Activated naive CD4-positive, alpha-beta T cell treated with anti-CD3 and anti-CD28 coated beads, Interleukin-2, amount 50 U/mL, for 72 hours (primary cell): ENCODE measurements around the gene BOC. TPM values are rescaled to one million over a fixed set of nuclear protein-coding genes. Genes with fewer than 3 reads are reported as not detected.
A peak's percentile ranks its signal among the peaks of the same experiment; 100 is the strongest.

Experiments
- ATAC-seq, 2 donors: fragments of 150-1000 bp; cut with Tn5 transposase; 2 replicates each; pipeline ENCODE4 v1.10.0; 2021; ENCODE audit warnings: mild to moderate bottlenecking in 2 of 2, moderate library complexity in 2 of 2
- DNase-seq, 2 donors: peaks; one replicate each; pipeline ENCODE4 v3.0.0; 2021 to 2022; ENCODE audit warnings: low spot score in 2 of 2
- H3K27ac Mint-ChIP-seq, 2 donors: one replicate each; pipeline ENCODE4 v1.8.0; 2022; ENCODE audit warnings: mild to moderate bottlenecking in 2 of 2, mixed read lengths in 2 of 2
- H3K36me3 Mint-ChIP-seq, 2 donors: one replicate each; pipeline ENCODE4 v1.8.0; 2022; ENCODE audit warnings: mixed read lengths in 2 of 2
- H3K9me3 Mint-ChIP-seq, 2 donors: one replicate each; pipeline ENCODE4 v1.8.0; 2022; ENCODE audit warnings: mixed read lengths in 2 of 2
- total RNA-seq, 2 donors: library from RNA; stranded (reverse); gene quantifications; one replicate each; pipeline ENCODE4 v1.2.3, GENCODE V29; 2022

BOC gene
- total RNA-seq, 2 donors from 2014 or later, result 0.62 TPM; not detected in 1

- H3K36me3 Mint-ChIP-seq, result no peaks in the 10 kb centered on the region
- ATAC-seq (no peak), DNase-seq (no peak)
- H3K27ac Mint-ChIP-seq, result no peak overlapping the region
- no peaks in the 10 kb centered on the region for H3K9me3 Mint-ChIP-seq
These were observed 22.1 kb downstream of the BOC start for GRCh38 chr3:113233497-113233896.

GRCh38 chr3:113234028-113234427, 22.7 kb downstream of the BOC start:
- no peaks in the 10 kb centered on the region for H3K36me3 Mint-ChIP-seq
- no peak overlapping the region for H3K27ac Mint-ChIP-seq

GRCh38 chr3:113234688-113235260, 23.4 kb downstream of the BOC start:
- Mint-ChIP-seq H3K9me3 (no peaks in the 10 kb centered on the region), H3K27ac (no peak overlapping the region), H3K36me3 (no peaks in the 10 kb centered on the region)
- DNase-seq, result no peak
- ATAC-seq, result no peak

More at GRCh38 chr3:113234028-113234427, 22.7 kb downstream of the BOC start:
- no peaks in the 10 kb centered on the region for H3K9me3 Mint-ChIP-seq
- ATAC-seq (no peak), DNase-seq (no peak)

- Mint-ChIP-seq H3K27ac (no peak overlapping the region), H3K9me3 (no peaks in the 10 kb centered on the region), H3K36me3 (no peaks in the 10 kb centered on the region)
- DNase-seq (no peak), ATAC-seq (no peak)
These were observed 27.1 kb downstream of the BOC start for GRCh38 chr3:113238503-113238902.

DNA sequence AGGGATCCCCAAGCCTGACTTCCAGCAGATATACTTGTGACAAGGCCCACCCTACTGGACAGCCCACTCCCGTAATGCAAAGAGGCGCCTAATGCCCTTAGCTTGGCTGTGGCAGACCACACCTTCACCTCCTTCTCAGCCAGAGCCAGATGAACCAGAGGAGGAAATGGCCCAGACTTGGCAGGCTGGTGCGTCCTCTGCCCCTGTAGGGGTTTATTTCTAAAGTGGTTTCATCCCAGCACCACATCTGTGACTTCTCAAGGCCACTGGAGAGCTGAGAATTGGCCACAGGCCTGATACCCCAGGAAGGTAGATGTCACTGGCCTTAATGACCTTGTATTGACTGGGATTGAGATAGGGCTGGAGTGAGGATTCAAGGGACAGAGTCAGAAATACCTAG, 29.5 kb downstream of the BOC start:
- no peak for ATAC-seq
- Mint-ChIP-seq H3K27ac (peak overlapping the region in 1 of 2 donors; percentile 16), H3K9me3 (no peaks in the 10 kb centered on the region), H3K36me3 (no peaks in the 10 kb centered on the region)
- DNase-seq, result no peak

- DNase-seq (no peak), ATAC-seq (peak in 1 of 2 donors; percentile 22)
- Mint-ChIP-seq H3K9me3 (no peaks in the 10 kb centered on the region), H3K27ac (peak overlapping the region in 1 of 2 donors; percentile 30), H3K36me3 (no peaks in the 10 kb centered on the region)
These were observed 30.1 kb downstream of the BOC start for GRCh38 chr3:113241292-113242095.

- DNase-seq, result no peak
- ATAC-seq, result peak; percentile 34 to 36
- peak overlapping the region in 1 of 2 donors; percentile 30 for H3K27ac Mint-ChIP-seq
- H3K36me3 Mint-ChIP-seq, result no peaks in the 10 kb centered on the region
- no peaks in the 10 kb centered on the region for H3K9me3 Mint-ChIP-seq
These were observed 30.8 kb downstream of the BOC start for GRCh38 chr3:113242096-113242581.

GRCh38 chr3:113243071-113243470, 31.7 kb downstream of the BOC start:
- ATAC-seq, result no peak
- no peak overlapping the region for H3K27ac Mint-ChIP-seq
- no peak for DNase-seq
- no peaks in the 10 kb centered on the region for H3K9me3 Mint-ChIP-seq
- H3K36me3 Mint-ChIP-seq, result no peaks in the 10 kb centered on the region

DNA sequence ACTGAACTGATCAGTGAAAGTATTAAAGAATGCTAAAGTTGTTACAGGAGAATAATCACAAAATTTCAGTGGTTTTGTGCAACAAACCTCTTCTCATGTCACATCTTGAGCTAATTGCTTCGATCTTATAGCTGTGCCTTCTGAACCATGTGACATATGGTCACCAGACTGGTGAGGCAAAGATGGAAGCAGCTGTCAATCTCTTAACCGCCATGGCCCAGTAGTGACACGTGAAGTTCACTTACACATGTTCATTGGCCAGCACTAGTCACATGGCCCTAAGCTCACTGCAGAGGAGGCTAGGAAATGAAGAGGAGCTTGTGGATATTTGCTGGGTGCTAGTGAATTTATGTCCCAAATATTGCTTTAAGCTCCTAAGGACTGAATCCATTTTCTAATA, 32.5 kb downstream of the BOC start:
- no peak for ATAC-seq
- no peaks in the 10 kb centered on the region for H3K9me3 Mint-ChIP-seq
- no peak for DNase-seq
- H3K27ac Mint-ChIP-seq, result no peak overlapping the region
- no peaks in the 10 kb centered on the region for H3K36me3 Mint-ChIP-seq

- no peak overlapping the region for H3K27ac Mint-ChIP-seq
- no peaks in the 10 kb centered on the region for H3K36me3 Mint-ChIP-seq
- no peak for DNase-seq
- ATAC-seq, result no peak
- no peaks in the 10 kb centered on the region for H3K9me3 Mint-ChIP-seq
These were observed 34.4 kb downstream of the BOC start for GRCh38 chr3:113245761-113246161.

DNA sequence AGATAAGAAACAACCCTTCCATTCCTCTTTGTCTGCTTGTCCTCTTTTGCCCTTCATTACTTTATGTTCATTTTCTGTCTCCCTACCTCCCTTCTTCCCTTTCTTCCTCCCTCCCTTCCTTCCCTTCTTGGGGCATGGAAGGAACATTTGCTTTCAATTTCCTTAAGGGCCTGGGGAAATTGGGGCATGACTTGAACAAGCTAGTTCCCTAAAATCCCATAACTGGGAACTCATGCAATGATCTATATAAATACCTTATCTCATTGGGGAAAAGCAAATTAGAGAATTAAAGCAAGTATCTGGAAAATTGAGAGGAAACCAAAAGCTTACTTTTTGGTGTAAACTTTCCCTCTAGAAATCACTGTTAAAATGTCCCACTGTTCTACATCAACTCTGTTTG, 35.7 kb downstream of the BOC start:
- Mint-ChIP-seq H3K36me3 (no peaks in the 10 kb centered on the region), H3K9me3 (no peaks in the 10 kb centered on the region), H3K27ac (peak overlapping the region in 1 of 2 donors; percentile 9)
- DNase-seq (no peak), ATAC-seq (no peak)

- no peak for ATAC-seq
- H3K27ac Mint-ChIP-seq, result no peak overlapping the region
- no peaks in the 10 kb centered on the region for H3K36me3 Mint-ChIP-seq
These were observed 36.5 kb downstream of the BOC start for GRCh38 chr3:113247675-113248458.

DNA sequence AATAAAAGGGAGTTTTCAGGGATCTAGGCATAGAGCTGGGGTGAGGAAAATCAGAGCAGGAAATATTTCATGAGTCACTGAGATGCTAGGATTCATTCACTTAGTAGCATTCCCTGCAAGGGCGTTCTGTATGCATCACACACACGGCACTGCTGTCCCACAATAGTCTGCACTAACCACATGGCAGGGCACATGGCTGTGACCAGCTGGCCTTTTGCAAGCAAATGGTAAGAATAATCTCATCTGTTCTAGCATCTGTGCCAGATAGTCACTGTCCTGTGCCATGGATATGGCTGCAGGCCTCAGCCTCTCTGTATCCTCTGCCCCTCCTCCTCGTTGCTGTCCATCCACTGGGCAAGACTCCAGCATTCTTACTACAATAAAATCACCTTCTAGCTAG, 37.8 kb downstream of the BOC start:
- DNase-seq (no peak), ATAC-seq (no peak)
- Mint-ChIP-seq H3K9me3 (no peaks in the 10 kb centered on the region), H3K36me3 (no peaks in the 10 kb centered on the region), H3K27ac (no peak overlapping the region)

More at GRCh38 chr3:113247675-113248458, 36.5 kb downstream of the BOC start:
- no peaks in the 10 kb centered on the region for H3K9me3 Mint-ChIP-seq
- DNase-seq, result no peak

GRCh38 chr3:113249601-113250000, 38.2 kb downstream of the BOC start:
- Mint-ChIP-seq H3K36me3 (no peaks in the 10 kb centered on the region), H3K27ac (no peak overlapping the region), H3K9me3 (no peaks in the 10 kb centered on the region)
- DNase-seq (no peak), ATAC-seq (no peak)

DNA sequence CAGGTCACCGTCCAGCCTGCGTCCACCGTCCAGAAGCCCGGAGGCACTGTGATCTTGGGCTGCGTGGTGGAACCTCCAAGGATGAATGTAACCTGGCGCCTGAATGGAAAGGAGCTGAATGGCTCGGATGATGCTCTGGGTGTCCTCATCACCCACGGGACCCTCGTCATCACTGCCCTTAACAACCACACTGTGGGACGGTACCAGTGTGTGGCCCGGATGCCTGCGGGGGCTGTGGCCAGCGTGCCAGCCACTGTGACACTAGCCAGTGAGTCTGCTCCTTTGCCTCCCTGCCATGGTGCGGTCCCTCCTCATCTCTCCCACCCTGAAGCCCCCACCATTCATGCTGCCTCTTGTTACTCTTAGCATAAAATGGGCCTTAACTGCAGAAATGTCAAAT, 39.2 kb downstream of the BOC start:
- DNase-seq (no peak), ATAC-seq (no peak)
- Mint-ChIP-seq H3K27ac (no peak overlapping the region), H3K36me3 (no peaks in the 10 kb centered on the region), H3K9me3 (no peaks in the 10 kb centered on the region)

- H3K27ac Mint-ChIP-seq, result no peak overlapping the region
- no peaks in the 10 kb centered on the region for H3K9me3 Mint-ChIP-seq
- no peaks in the 10 kb centered on the region for H3K36me3 Mint-ChIP-seq
- ATAC-seq (no peak), DNase-seq (no peak)
These were observed 40.5 kb downstream of the BOC start for GRCh38 chr3:113251817-113252216.

GRCh38 chr3:113252553-113252952, 41.2 kb downstream of the BOC start:
- Mint-ChIP-seq H3K36me3 (no peaks in the 10 kb centered on the region), H3K9me3 (no peaks in the 10 kb centered on the region), H3K27ac (no peak overlapping the region)
- no peak for DNase-seq
- ATAC-seq, result no peak
